AG09309 (cell line): ENCODE data around the gene DDR2.
"Not testable (repeated sequence)": the region's sequence is repeated elsewhere in the genome, so short reads cannot be mapped to it uniquely, and the experiment has no call there.

Source experiments
- DNase-seq: peaks from one replicate; pipeline ENCODE4 v3.0.0-alpha.2; 2010; ENCODE audit warnings: low read depth
- H3K4me3 ChIP-seq: 2 replicates; pipeline ENCODE4 v1.5.1; 2011; ENCODE audit warnings: mild to moderate bottlenecking, low read depth, low read length, moderate library complexity; ENCODE audit not compliant: control insufficient read depth
- CTCF ChIP-seq: IDR thresholded peaks from 2 replicates; pipeline ENCODE4 v1.5.1; 2011; ENCODE audit warnings: mild to moderate bottlenecking, low read depth, low read length, inconsistent platforms; ENCODE audit not compliant: insufficient read depth, control insufficient read depth; ENCODE audit errors: missing control alignments

DDR2 gene

GRCh38 chr1:162720996-162721395 lies 88.7 kb downstream of the DDR2 start:
- H3K4me3 ChIP-seq = no peak overlapping the region
- no peak for DNase-seq
- no peak for TF ChIP-seq CTCF

- no peak overlapping the region for H3K4me3 ChIP-seq
- no peak for DNase-seq
- TF ChIP-seq CTCF = no peak
These were observed 89.2 kb downstream of the DDR2 start for GRCh38 chr1:162721471-162721870.

- no peak overlapping the region for H3K4me3 ChIP-seq
- no peak for DNase-seq
- TF ChIP-seq CTCF = no peak
These were observed 89.8 kb downstream of the DDR2 start for GRCh38 chr1:162722036-162722435.

- TF ChIP-seq CTCF = no peak
- no peak overlapping the region for H3K4me3 ChIP-seq
These were observed 92.4 kb downstream of the DDR2 start for GRCh38 chr1:162724583-162725120.

GRCh38 chr1:162725301-162725837 lies 93.1 kb downstream of the DDR2 start:
- no peak for DNase-seq
- H3K4me3 ChIP-seq = no peak overlapping the region
- TF ChIP-seq CTCF = no peak

More at GRCh38 chr1:162724583-162725120, 92.4 kb downstream of the DDR2 start:
- DNase-seq = no peak

- H3K4me3 ChIP-seq = no peak overlapping the region
- DNase-seq = no peak
- TF ChIP-seq CTCF = no peak
These were observed 94.3 kb downstream of the DDR2 start for GRCh38 chr1:162726555-162726954.

- not testable (repeated sequence) for DNase-seq, H3K4me3 ChIP-seq
These were observed 95.2 kb downstream of the DDR2 start for GRCh38 chr1:162727493-162727892.
